Hippocampal formation (tissue), 2 donors: ENCODE measurements around the gene WFDC1.

Experiments used
- DNase-seq, 2 donors: peaks; one replicate each; lab custom pipeline; 2025; lab: John Stamatoyannopoulos, UW

The WFDC1 gene

GRCh38 chr16:84351630-84352029 lies 57.0 kb downstream of the WFDC1 start:
- no peak for DNase-seq

GRCh38 chr16:84354306-84354705 lies 59.6 kb downstream of the WFDC1 start:
- no peak for DNase-seq

- DNase-seq, result no peak
Observed at GRCh38 chr16:84355149-84355548, 60.5 kb downstream of the WFDC1 start.

- no peak for DNase-seq
Observed at GRCh38 chr16:84356176-84356575, 61.5 kb downstream of the WFDC1 start.

- peak; percentile 93 to 94 for DNase-seq
Observed at GRCh38 chr16:84356591-84357116, 62.0 kb downstream of the WFDC1 start.

- peak; percentile 42 to 59 for DNase-seq
Observed at GRCh38 chr16:84357191-84357651, 62.5 kb downstream of the WFDC1 start.

- DNase-seq, result no peak
Observed at GRCh38 chr16:84358601-84359295, 64.1 kb downstream of the WFDC1 start.

GRCh38 chr16:84359326-84359725 lies 64.6 kb downstream of the WFDC1 start:
- no peak for DNase-seq

- no peak for DNase-seq
Observed at GRCh38 chr16:84360170-84360569, 65.5 kb downstream of the WFDC1 start.

- no peak for DNase-seq
Observed at GRCh38 chr16:84360748-84361147, 66.1 kb downstream of the WFDC1 start.

GRCh38 chr16:84361546-84361945 lies 66.9 kb downstream of the WFDC1 start:
- DNase-seq, result no peak

GRCh38 chr16:84362471-84362941 lies 67.8 kb downstream of the WFDC1 start:
- peak in 1 of 2 donors; percentile 27 for DNase-seq

- no peak for DNase-seq
Observed at GRCh38 chr16:84366208-84366607, 71.5 kb downstream of the WFDC1 start.

- no peak for DNase-seq
Observed at GRCh38 chr16:84367297-84367680, 72.6 kb downstream of the WFDC1 start.

- DNase-seq, result no peak
Observed at GRCh38 chr16:84367750-84368307, 73.2 kb downstream of the WFDC1 start.

- DNase-seq, result no peak
Observed at GRCh38 chr16:84368308-84368996, 73.8 kb downstream of the WFDC1 start, which contains the start of gene ATP2C2. ATP2C2 (plus strand) TSS chr16:84368538; CDS start chr16:84368616, 78 bp downstream.

- DNase-seq, result no peak
Observed at GRCh38 chr16:84369105-84369504, 74.4 kb downstream of the WFDC1 start.

GRCh38 chr16:84369938-84370627 lies 75.4 kb downstream of the WFDC1 start:
- no peak for DNase-seq

GRCh38 chr16:84370723-84371552 lies 76.3 kb downstream of the WFDC1 start:
- DNase-seq, result no peak

GRCh38 chr16:84371553-84371865 lies 76.8 kb downstream of the WFDC1 start:
- DNase-seq, result no peak

GRCh38 chr16:84373907-84374489 lies 79.3 kb downstream of the WFDC1 start:
- peak in 1 of 2 donors; percentile 4 for DNase-seq
